Colonic mucosa (tissue), 4 donors: ENCODE results near the gene MRPS25. TPM values are rescaled to one million over a fixed set of nuclear protein-coding genes. Genes with fewer than 3 reads are reported as not detected.

Experiments
- DNase-seq: peaks from one replicate; pipeline ENCODE4 v3.0.0-alpha.2; 2020
- H3K27ac ChIP-seq: fragments of 200-600 bp; one replicate; pipeline ENCODE4 v1.8.0; 2021
- H3K27me3 ChIP-seq: fragments of 200-600 bp; one replicate; pipeline ENCODE4 v1.8.0; 2021
- H3K36me3 ChIP-seq: fragments of 200-600 bp; one replicate; pipeline ENCODE4 v1.8.0; 2021
- H3K4me1 ChIP-seq: fragments of 200-600 bp; one replicate; pipeline ENCODE4 v1.8.0; 2021; ENCODE audit warnings: mild to moderate bottlenecking
- H3K4me3 ChIP-seq: fragments of 200-600 bp; one replicate; pipeline ENCODE4 v1.8.0; 2021
- H3K9ac ChIP-seq, 2 donors: one replicate each; pipeline ENCODE4 v1.7.0; 2013; ENCODE audit warnings: control low read depth in 2 of 2, low read depth in 2 of 2, low read length in 2 of 2
- H3K9me3 ChIP-seq: fragments of 200-600 bp; one replicate; pipeline ENCODE4 v1.8.0; 2021
- intact Hi-C: fragments of 100-400 bp; cut with DNase I; formaldehyde crosslinking; loops from one replicate; pipeline ENCODE4 v1.14.1; 2022
- total RNA-seq, 2 donors: library from RNA; stranded (reverse); fragmentation: NEBNext Ultra II Directional in 1 of 2; extraction: Animal tissue kit (Norgen Biotek cat#: 25700) in 1 of 2; gene quantifications; one replicate each; pipeline ENCODE4 v1.2.1, GENCODE V29; 2021
- TF ChIP-seq, protein P1 (sequence below): fragments of 200-600 bp; IDR thresholded peaks from one replicate; pipeline ENCODE4 v1.8.0; 2022; ENCODE audit warnings: antibody characterized with exemption, mild to moderate bottlenecking
- donor health status: healthy.
- donor health status: DM: no; HTN: no; CAD: no.
- donor health status: DM: no; HTN: no; CAD: no.

MRPS25 gene
- total RNA-seq, 2 donors from 2014 or later: 53.3 to 117 TPM

GRCh38 chr3:15043408-15044171 is 21.5 kb downstream of the MRPS25 start:
- Histone ChIP-seq H3K27me3 (no peaks in the 10 kb centered on the region), H3K9ac (no peak overlapping the region), H3K27ac (no peak overlapping the region), H3K9me3 (no peaks in the 10 kb centered on the region), H3K36me3 (peaks cover 31% of the 10 kb centered on the region), H3K4me3 (no peak overlapping the region), H3K4me1 (no peaks in the 10 kb centered on the region)
- no peak for DNase-seq
- TF ChIP-seq, protein P1, sequence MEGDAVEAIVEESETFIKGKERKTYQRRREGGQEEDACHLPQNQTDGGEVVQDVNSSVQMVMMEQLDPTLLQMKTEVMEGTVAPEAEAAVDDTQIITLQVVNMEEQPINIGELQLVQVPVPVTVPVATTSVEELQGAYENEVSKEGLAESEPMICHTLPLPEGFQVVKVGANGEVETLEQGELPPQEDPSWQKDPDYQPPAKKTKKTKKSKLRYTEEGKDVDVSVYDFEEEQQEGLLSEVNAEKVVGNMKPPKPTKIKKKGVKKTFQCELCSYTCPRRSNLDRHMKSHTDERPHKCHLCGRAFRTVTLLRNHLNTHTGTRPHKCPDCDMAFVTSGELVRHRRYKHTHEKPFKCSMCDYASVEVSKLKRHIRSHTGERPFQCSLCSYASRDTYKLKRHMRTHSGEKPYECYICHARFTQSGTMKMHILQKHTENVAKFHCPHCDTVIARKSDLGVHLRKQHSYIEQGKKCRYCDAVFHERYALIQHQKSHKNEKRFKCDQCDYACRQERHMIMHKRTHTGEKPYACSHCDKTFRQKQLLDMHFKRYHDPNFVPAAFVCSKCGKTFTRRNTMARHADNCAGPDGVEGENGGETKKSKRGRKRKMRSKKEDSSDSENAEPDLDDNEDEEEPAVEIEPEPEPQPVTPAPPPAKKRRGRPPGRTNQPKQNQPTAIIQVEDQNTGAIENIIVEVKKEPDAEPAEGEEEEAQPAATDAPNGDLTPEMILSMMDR: no peak
- intact Hi-C loops: loop anchor here (10.0 kb wide), 1 partner anchor 119 kb away; no protein-coding TSS in a partner anchor

DNA sequence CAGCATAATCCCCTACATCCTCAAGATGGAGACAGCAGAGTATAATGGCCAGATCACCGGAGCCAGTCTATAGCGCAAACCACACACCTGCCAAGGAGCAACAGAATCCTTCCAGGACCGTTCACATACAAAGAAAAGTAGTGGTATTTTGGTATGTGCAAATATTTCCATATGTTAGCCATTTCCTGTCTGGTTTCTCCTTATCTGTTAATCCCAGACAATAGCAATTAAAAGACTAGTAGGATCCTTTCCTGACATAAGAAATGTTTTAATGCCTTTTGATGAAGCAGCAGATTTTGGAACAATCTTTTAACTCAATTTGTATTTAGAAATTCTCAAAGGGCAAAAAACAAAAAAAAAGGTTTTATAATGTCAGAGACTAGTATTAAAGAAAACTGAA is 22.2 kb downstream of the MRPS25 start:
- TF ChIP-seq, protein P1: no peak
- no peak for DNase-seq
- H3K27ac ChIP-seq: no peak overlapping the region
- peaks cover 32% of the 10 kb centered on the region for H3K36me3 ChIP-seq
- H3K9ac ChIP-seq: no peak overlapping the region
- H3K4me1 ChIP-seq: no peaks in the 10 kb centered on the region
- H3K4me3 ChIP-seq: no peak overlapping the region
- intact Hi-C loops: loop anchor here (10.0 kb wide), 1 partner anchor 118 kb away; no protein-coding TSS in a partner anchor
- no peaks in the 10 kb centered on the region for H3K9me3 ChIP-seq
- H3K27me3 ChIP-seq: no peaks in the 10 kb centered on the region

DNA sequence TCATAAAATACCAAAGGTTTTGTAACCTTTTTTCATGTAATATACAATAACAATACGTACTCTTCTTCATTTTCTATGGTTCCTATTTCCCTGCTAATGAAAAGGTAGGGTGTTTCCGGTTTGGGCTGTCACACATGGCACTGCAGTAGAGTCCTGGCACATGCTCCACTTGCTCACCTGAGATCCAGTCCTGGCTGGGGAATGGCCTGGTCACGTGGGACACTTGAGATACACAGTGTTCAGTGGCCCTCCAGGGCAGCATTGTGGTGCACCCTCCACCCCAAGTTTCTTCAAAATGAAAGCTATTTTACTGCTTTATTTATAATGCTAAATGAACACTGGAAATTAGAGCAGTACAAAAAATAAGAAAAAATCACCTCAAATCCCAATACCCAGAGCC is 23.2 kb downstream of the MRPS25 start:
- Histone ChIP-seq H3K4me3 (no peak overlapping the region), H3K27me3 (no peaks in the 10 kb centered on the region), H3K9ac (no peak overlapping the region), H3K9me3 (no peaks in the 10 kb centered on the region), H3K4me1 (no peaks in the 10 kb centered on the region), H3K27ac (no peak overlapping the region), H3K36me3 (peaks cover 39% of the 10 kb centered on the region)
- DNase-seq: no peak
- TF ChIP-seq, protein P1: no peak
- intact Hi-C loops: loop anchor here (10.0 kb wide), 1 partner anchor 117 kb away; no protein-coding TSS in a partner anchor

DNA sequence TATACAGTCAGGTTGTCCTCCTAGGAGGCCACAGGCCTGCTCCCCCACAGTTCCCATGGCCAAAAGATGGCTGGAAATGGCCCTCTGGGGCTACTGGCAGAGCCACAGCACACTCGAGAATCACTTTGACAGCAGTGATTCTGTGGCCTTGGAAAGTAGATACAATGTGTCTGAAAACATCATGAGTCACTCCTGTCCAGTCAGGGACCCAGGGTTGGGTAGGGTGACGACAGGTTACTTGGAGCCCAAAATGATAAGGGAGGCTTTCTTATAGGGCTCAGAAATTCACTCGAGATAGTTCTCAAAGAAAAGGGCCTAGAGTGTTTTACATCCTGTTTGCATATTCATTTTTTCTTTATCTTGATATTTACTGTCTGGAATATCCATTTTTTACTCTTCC is 24.3 kb downstream of the MRPS25 start:
- no peak overlapping the region for H3K27ac ChIP-seq
- H3K9ac ChIP-seq: no peak overlapping the region
- no peaks in the 10 kb centered on the region for H3K4me1 ChIP-seq
- intact Hi-C loops: loop anchor here (10.0 kb wide), 1 partner anchor 116 kb away; no protein-coding TSS in a partner anchor
- H3K9me3 ChIP-seq: no peaks in the 10 kb centered on the region
- H3K27me3 ChIP-seq: no peaks in the 10 kb centered on the region
- no peak for DNase-seq
- no peak overlapping the region for H3K4me3 ChIP-seq
- peaks cover 45% of the 10 kb centered on the region for H3K36me3 ChIP-seq
- TF ChIP-seq, protein P1: no peak

DNA sequence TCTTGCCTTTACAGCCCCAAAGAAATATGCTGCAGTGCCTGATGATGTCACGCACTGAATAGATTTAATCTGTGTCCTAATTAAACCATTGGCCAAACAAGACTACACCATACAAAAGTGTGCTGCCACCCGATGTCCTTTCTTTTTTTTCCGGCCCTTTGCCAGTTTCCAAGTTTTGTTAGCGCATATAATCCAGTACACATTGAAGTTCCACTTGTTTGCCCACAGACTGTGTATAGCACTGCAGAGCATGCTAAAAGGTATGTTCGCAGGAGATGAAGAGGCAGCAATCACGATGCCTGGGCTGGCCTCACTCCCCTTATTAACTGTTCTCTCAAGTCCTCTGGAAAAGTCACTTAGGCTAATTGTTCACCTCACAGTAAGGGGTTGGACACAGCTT is 26.8 kb downstream of the MRPS25 start:
- no peak overlapping the region for H3K9ac ChIP-seq
- TF ChIP-seq, protein P1: no peak
- no peaks in the 10 kb centered on the region for H3K4me1 ChIP-seq
- no peak overlapping the region for H3K4me3 ChIP-seq
- DNase-seq: no peak
- intact Hi-C loops: no loop called here
- peaks cover 39% of the 10 kb centered on the region for H3K36me3 ChIP-seq
- no peak overlapping the region for H3K27ac ChIP-seq
- no peaks in the 10 kb centered on the region for H3K9me3 ChIP-seq
- H3K27me3 ChIP-seq: no peaks in the 10 kb centered on the region
